HepG2 (cell line): Measurements from ENCODE around the gene CAMK1D.

ENCODE experiments used
- ELF1 ChIP-seq: sonication (generic); formaldehyde crosslinking; IDR thresholded peaks from 2 replicates; pipeline ENCODE4 v1.4.0; 2020; ENCODE audit warnings: missing genetic modification reagents
- HMG20A ChIP-seq: IDR thresholded peaks from 2 replicates; pipeline ENCODE4 v1.6.1; 2016; ENCODE audit warnings: borderline replicate concordance
- RAD21 ChIP-seq: fragments of 450-650 bp; formaldehyde crosslinking; IDR thresholded peaks from 2 replicates; pipeline ENCODE4 v1.5.0; 2020; ENCODE audit warnings: mild to moderate bottlenecking
- YY1 ChIP-seq: IDR thresholded peaks from 2 replicates; pipeline ENCODE4 v1.6.1; 2011; ENCODE audit warnings: low read length, low read depth, moderate library complexity, mild to moderate bottlenecking; ENCODE audit not compliant: insufficient read depth, insufficient replicate concordance
- TF ChIP-seq, protein P1 (sequence below): sonication (generic); formaldehyde crosslinking; IDR thresholded peaks from 2 replicates; pipeline ENCODE4 v1.5.0; 2020; ENCODE audit warnings: mild to moderate bottlenecking, missing genetic modification reagents, moderate library complexity
- TF ChIP-seq, protein P2 (sequence below): sonication (generic); formaldehyde crosslinking; IDR thresholded peaks from 2 replicates; pipeline ENCODE4 v1.4.0; 2020; ENCODE audit warnings: missing genetic modification reagents

DNA sequence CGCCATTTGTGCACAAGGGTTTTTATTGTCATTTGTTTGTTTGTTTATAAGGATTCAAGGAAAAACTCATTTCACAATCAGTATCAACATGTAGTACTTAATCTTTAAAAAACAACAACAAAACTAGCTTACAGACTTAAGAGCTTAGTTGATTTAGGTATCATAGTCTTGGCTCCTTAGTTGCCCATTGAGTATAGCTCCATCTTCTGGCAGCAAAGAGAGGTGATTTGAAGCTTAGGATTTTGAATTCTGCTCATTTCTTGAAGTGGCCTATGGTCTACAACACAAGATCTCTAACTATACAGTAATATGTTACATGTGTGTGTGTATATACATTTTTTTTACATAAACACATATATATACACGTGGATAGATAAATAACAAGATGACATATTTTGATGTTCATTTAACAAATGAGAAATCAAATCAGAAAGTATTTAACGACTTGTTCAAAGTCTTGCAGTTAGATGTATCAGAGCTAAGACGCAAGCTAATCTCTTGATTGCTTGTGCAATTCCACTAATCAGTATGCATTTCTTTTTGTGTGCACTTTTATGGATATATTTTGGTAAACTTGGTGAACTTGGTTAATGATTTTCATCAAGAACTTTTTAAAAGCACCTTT, 307.3 kb downstream of the CAMK1D start:
- TF ChIP-seq HMG20A (CRISPR knock-in tag), result no peak
- TF ChIP-seq, protein P1, sequence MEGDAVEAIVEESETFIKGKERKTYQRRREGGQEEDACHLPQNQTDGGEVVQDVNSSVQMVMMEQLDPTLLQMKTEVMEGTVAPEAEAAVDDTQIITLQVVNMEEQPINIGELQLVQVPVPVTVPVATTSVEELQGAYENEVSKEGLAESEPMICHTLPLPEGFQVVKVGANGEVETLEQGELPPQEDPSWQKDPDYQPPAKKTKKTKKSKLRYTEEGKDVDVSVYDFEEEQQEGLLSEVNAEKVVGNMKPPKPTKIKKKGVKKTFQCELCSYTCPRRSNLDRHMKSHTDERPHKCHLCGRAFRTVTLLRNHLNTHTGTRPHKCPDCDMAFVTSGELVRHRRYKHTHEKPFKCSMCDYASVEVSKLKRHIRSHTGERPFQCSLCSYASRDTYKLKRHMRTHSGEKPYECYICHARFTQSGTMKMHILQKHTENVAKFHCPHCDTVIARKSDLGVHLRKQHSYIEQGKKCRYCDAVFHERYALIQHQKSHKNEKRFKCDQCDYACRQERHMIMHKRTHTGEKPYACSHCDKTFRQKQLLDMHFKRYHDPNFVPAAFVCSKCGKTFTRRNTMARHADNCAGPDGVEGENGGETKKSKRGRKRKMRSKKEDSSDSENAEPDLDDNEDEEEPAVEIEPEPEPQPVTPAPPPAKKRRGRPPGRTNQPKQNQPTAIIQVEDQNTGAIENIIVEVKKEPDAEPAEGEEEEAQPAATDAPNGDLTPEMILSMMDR (CRISPR knock-in tag), result peak; percentile 76
- no peak for TF ChIP-seq YY1
- TF ChIP-seq ELF1 (CRISPR knock-in tag), result no peak
- TF ChIP-seq, protein P2, sequence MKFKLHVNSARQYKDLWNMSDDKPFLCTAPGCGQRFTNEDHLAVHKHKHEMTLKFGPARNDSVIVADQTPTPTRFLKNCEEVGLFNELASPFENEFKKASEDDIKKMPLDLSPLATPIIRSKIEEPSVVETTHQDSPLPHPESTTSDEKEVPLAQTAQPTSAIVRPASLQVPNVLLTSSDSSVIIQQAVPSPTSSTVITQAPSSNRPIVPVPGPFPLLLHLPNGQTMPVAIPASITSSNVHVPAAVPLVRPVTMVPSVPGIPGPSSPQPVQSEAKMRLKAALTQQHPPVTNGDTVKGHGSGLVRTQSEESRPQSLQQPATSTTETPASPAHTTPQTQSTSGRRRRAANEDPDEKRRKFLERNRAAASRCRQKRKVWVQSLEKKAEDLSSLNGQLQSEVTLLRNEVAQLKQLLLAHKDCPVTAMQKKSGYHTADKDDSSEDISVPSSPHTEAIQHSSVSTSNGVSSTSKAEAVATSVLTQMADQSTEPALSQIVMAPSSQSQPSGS (CRISPR knock-in tag), result no peak
- no peak for TF ChIP-seq RAD21 (CRISPR knock-in tag)
